Activated B cell treated with CpG ODN at 0.5 μM for 24 hours (primary cell): Measurements from ENCODE around the gene TTC9C. TPM values are rescaled to one million over a fixed set of nuclear protein-coding genes. Genes with fewer than 3 reads are reported as not detected.
"Not testable (repeated sequence)": the region's sequence is repeated elsewhere in the genome, so short reads cannot be mapped to it uniquely, and the experiment has no call there.

Experiments
- ATAC-seq: fragments of 200-7000 bp; cut with Tn5 transposase; one replicate; pipeline ENCODE4 v1.10.0; 2021; ENCODE audit warnings: low read depth, mild to moderate bottlenecking, moderate library complexity
- CTCF ChIA-PET: fragments of 350-600 bp; sonication (Branson Sonifier 250); formaldehyde crosslinking; loops from one replicate; lab custom pipeline; 2021; ENCODE audit warnings: antibody characterized with exemption; lab: Charles Lee
- POLR2A ChIA-PET: fragments of 350-600 bp; sonication (Branson Sonifier 250); formaldehyde crosslinking; loops from one replicate; lab custom pipeline; 2021; ENCODE audit warnings: antibody characterized with exemption; lab: Charles Lee
- DNase-seq: peaks from one replicate; pipeline ENCODE4 v3.0.0; 2022
- H3K27ac Mint-ChIP-seq: one replicate; pipeline ENCODE4 v1.8.0; 2020; ENCODE audit warnings: mixed read lengths
- H3K27me3 Mint-ChIP-seq: one replicate; pipeline ENCODE4 v1.8.0; 2021; ENCODE audit warnings: mixed read lengths
- H3K36me3 Mint-ChIP-seq: one replicate; pipeline ENCODE4 v1.8.0; 2021; ENCODE audit warnings: low read depth, mixed read lengths
- H3K4me1 Mint-ChIP-seq: one replicate; pipeline ENCODE4 v1.8.0; 2021; ENCODE audit warnings: mixed read lengths
- H3K4me3 Mint-ChIP-seq: one replicate; pipeline ENCODE4 v1.8.0; 2020; ENCODE audit warnings: mild to moderate bottlenecking, mixed read lengths
- H3K9me3 Mint-ChIP-seq: one replicate; pipeline ENCODE4 v1.8.0; 2020; ENCODE audit warnings: mixed read lengths
- CTCF ChIP-seq: fragments of 200-600 bp; IDR thresholded peaks from one replicate; pipeline ENCODE4 v1.8.0; 2022; ENCODE audit warnings: antibody characterized with exemption, mild to moderate bottlenecking
- intact Hi-C: fragments of 100-400 bp; cut with micrococcal nuclease; formaldehyde crosslinking; loops from one replicate; pipeline ENCODE4 v1.15.1; 2024
- total RNA-seq: library from RNA; stranded (reverse); gene quantifications from 2 replicates; pipeline ENCODE4 v1.2.3, GENCODE V29; 2022

Gene TTC9C
- total RNA-seq, 1 donor from 2014 or later, result 44.0 TPM

GRCh38 chr11:62747475-62748160 is 19.3 kb downstream of the TTC9C start:
- H3K27me3 Mint-ChIP-seq, result no peaks in the 10 kb centered on the region
- peaks cover 5% of the 10 kb centered on the region for H3K4me1 Mint-ChIP-seq
- no peak overlapping the region for H3K27ac Mint-ChIP-seq
- no peak overlapping the region for H3K4me3 Mint-ChIP-seq
- CTCF ChIA-PET, result no interaction called here
- DNase-seq (no peak), ATAC-seq (no peak)
- peaks cover 18% of the 10 kb centered on the region for H3K36me3 Mint-ChIP-seq
- POLR2A ChIA-PET, result interaction anchor here (0.6 to 1.0 kb wide), 2 partner anchors 20 to 371 kb away, joined by 4 to 12 read pairs; partner anchors contain the start of gene HNRNPUL2
- intact Hi-C loops, result no loop called here
- no peaks in the 10 kb centered on the region for H3K9me3 Mint-ChIP-seq
- TF ChIP-seq CTCF, result no peak

GRCh38 chr11:62749931-62750330 is 21.6 kb downstream of the TTC9C start:
- peaks cover 28% of the 10 kb centered on the region for H3K36me3 Mint-ChIP-seq
- peaks cover 22% of the 10 kb centered on the region for H3K4me1 Mint-ChIP-seq
- DNase-seq, CTCF ChIA-PET, H3K27ac Mint-ChIP-seq, H3K4me3 Mint-ChIP-seq, ATAC-seq, H3K27me3 Mint-ChIP-seq, H3K9me3 Mint-ChIP-seq: not testable (repeated sequence)
- POLR2A ChIA-PET, result interaction anchor here (1.2 kb wide), 1 partner anchor 22 kb away, joined by 3 read pairs; the partner anchor contains the start of gene HNRNPUL2
- intact Hi-C loops, result loop anchor here (5.0 kb wide), 2 partner anchors 178 to 628 kb away; partner anchors contain the start of genes EEF1G and INCENP

- CTCF ChIA-PET, result interaction anchor here (0.6 to 2.4 kb wide), 2 partner anchors 10 to 129 kb away, joined by 3 to 6 read pairs; partner anchors contain the start of genes POLR2G and SLC3A2
- H3K4me1 Mint-ChIP-seq, result peaks cover 22% of the 10 kb centered on the region
These were observed 24.0 kb downstream of the TTC9C start for GRCh38 chr11:62752177-62752785.

GRCh38 chr11:62752994-62753735 is 24.9 kb downstream of the TTC9C start:
- POLR2A ChIA-PET, result interaction anchor here (0.6 to 5.1 kb wide), 56 partner anchors 9 to 1559 kb away, joined by 3 to 193 read pairs (median 5); partner anchors contain the start of genes B3GAT3, BSCL2, C11orf98 and CSKMT
- CTCF ChIA-PET, result interaction anchor here (1.2 to 2.4 kb wide), 7 partner anchors 19 to 128 kb away, joined by 3 to 13 read pairs (median 4); partner anchors contain the start of genes HNRNPUL2 and SLC3A2
- Mint-ChIP-seq H3K36me3 (peaks cover 28% of the 10 kb centered on the region), H3K27ac (peak overlapping the region; percentile 99), H3K4me1 (peaks cover 22% of the 10 kb centered on the region), H3K9me3 (no peaks in the 10 kb centered on the region), H3K4me3 (peak overlapping the region; percentile 97), H3K27me3 (no peaks in the 10 kb centered on the region)
- no peak for ATAC-seq
- no peak for DNase-seq
- intact Hi-C loops, result loop anchor here (1.0 to 5.0 kb wide), 3 partner anchors 8 to 631 kb away; partner anchors contain the start of genes EEF1G, INCENP and POLR2G
- TF ChIP-seq CTCF, result no peak

More at GRCh38 chr11:62752177-62752785, 24.0 kb downstream of the TTC9C start:
- Mint-ChIP-seq H3K9me3 (no peaks in the 10 kb centered on the region), H3K27ac (no peak overlapping the region), H3K36me3 (peaks cover 28% of the 10 kb centered on the region), H3K4me3 (no peak overlapping the region), H3K27me3 (no peaks in the 10 kb centered on the region)
- ATAC-seq (no peak), DNase-seq (no peak)
- POLR2A ChIA-PET, result interaction anchor here (0.6 to 5.1 kb wide), 10 partner anchors 10 to 130 kb away, joined by 3 to 193 read pairs (median 42); partner anchors contain the start of genes C11orf98, CSKMT, HNRNPUL2 and POLR2G
- TF ChIP-seq CTCF, result no peak
- intact Hi-C loops, result loop anchor here (5.0 kb wide), 2 partner anchors 180 to 630 kb away; partner anchors contain the start of genes EEF1G and INCENP
